Endothelial cell of umbilical vein (primary cell): Measurements from ENCODE around the gene STAT5B. TPM values are rescaled to one million over a fixed set of nuclear protein-coding genes. Genes with fewer than 3 reads are reported as not detected.

Experiments
- BruUV-seq: library from RNA; stranded (reverse); fragments of 400-500 nt; replicated peaks from 2 replicates; lab custom pipeline; 2021; lab: Mats Ljungman, UMichigan
- CTCF ChIA-PET: fragments of 300-600, 350-600 bp; sonication (Branson Sonifier 250); formaldehyde crosslinking; loops from one replicate; lab custom pipeline; 2021; ENCODE audit warnings: antibody characterized with exemption, inconsistent platforms; lab: Charles Lee
- POLR2A ChIA-PET: fragments of 300-600, 350-600 bp; sonication (Branson Sonifier 250); formaldehyde crosslinking; loops from one replicate; lab custom pipeline; 2021; ENCODE audit warnings: antibody characterized with exemption, inconsistent platforms; lab: Charles Lee
- DNase-seq: peaks from one replicate; pipeline ENCODE4 v3.0.0-alpha.2; 2011; ENCODE audit warnings: low read depth, low spot score
- FAIRE-seq: peaks from 2 replicates; lab custom pipeline; 2011; peaks lifted over from hg19 to GRCh38; lab: Jason Lieb, UNC
- H2AFZ ChIP-seq: 2 replicates; pipeline ENCODE4 v1.6.0; 2012; ENCODE audit warnings: low read depth, low read length, control low read depth, inconsistent platforms
- H3K27ac ChIP-seq: 2 replicates; pipeline ENCODE4 v1.5.1; 2011; ENCODE audit warnings: low read depth, mild to moderate bottlenecking, control low read depth, low read length, moderate library complexity; ENCODE audit not compliant: insufficient read depth
- H3K27me3 ChIP-seq, 2 experiments: 2 replicates each; pipeline versions ENCODE4 v1.6.0 to v1.6.1; 2011; ENCODE audit warnings: low read length in 2 of 2, mixed read lengths in 1 of 2; ENCODE audit not compliant: control insufficient read depth in 2 of 2, insufficient read depth in 2 of 2
- H3K36me3 ChIP-seq, 2 experiments: 2 replicates in 1 of 2; 3 replicates in 1 of 2; pipeline ENCODE4 v1.5.1; 2011; ENCODE audit warnings: low read length in 2 of 2, mild to moderate bottlenecking in 1 of 2, moderate library complexity in 1 of 2; ENCODE audit not compliant: control insufficient read depth in 2 of 2, insufficient read depth in 2 of 2; ENCODE audit errors: extremely low read depth in 1 of 2
- H3K4me1 ChIP-seq: 3 replicates; pipeline ENCODE4 v1.5.1; 2011; ENCODE audit warnings: mild to moderate bottlenecking, low read length; ENCODE audit not compliant: control insufficient read depth, insufficient read depth; ENCODE audit errors: extremely low read depth
- H3K4me2 ChIP-seq: 2 replicates; pipeline ENCODE4 v1.6.1; 2011; ENCODE audit warnings: low read length, control low read depth, mixed read lengths; ENCODE audit not compliant: insufficient read depth
- H3K4me3 ChIP-seq, 3 experiments: fragments of 200-600 bp in 1 of 3; sonication (generic), shearing (Covaris generic) in 1 of 3; replicated peaks in 1 of 3; 2 replicates each; pipeline ENCODE4 v1.5.1; 2011 to 2016; ENCODE audit warnings: control low read depth in 3 of 3, low read length in 3 of 3, mild to moderate bottlenecking in 2 of 3, inconsistent platforms in 1 of 3, low read depth in 1 of 3, moderate library complexity in 1 of 3; ENCODE audit not compliant: insufficient read depth in 1 of 3
- H3K79me2 ChIP-seq: 2 replicates; pipeline ENCODE4 v1.6.0; 2012; ENCODE audit warnings: low read length, inconsistent platforms; ENCODE audit not compliant: control insufficient read depth, insufficient read depth
- H3K9ac ChIP-seq: replicated peaks from 2 replicates; pipeline ENCODE3; 2011; ENCODE audit warnings: low read length, control low read depth; ENCODE audit not compliant: insufficient read depth; ENCODE audit errors: extremely low read depth
- H3K9me1 ChIP-seq: replicated peaks from 3 replicates; pipeline ENCODE4 v1.6.0; 2011; ENCODE audit warnings: mild to moderate bottlenecking, low read length; ENCODE audit not compliant: control insufficient read depth, insufficient read depth; ENCODE audit errors: extremely low read depth
- H3K9me3 ChIP-seq: replicated peaks from 2 replicates; pipeline ENCODE4 v1.5.1; 2012; ENCODE audit warnings: low read length, inconsistent platforms; ENCODE audit not compliant: control insufficient read depth, insufficient read depth
- H4K20me1 ChIP-seq: replicated peaks from 2 replicates; pipeline ENCODE3; 2011; ENCODE audit warnings: mild to moderate bottlenecking, low read length; ENCODE audit not compliant: control insufficient read depth, insufficient read depth; ENCODE audit errors: extremely low read depth
- FOS ChIP-seq: IDR thresholded peaks from 2 replicates; pipeline ENCODE4 v1.6.1; 2011; ENCODE audit warnings: mild to moderate bottlenecking, low read length, moderate library complexity, borderline replicate concordance; ENCODE audit not compliant: insufficient read depth
- JUN ChIP-seq: IDR thresholded peaks from 2 replicates; pipeline ENCODE4 v1.6.1; 2011; ENCODE audit warnings: borderline replicate concordance, low read depth; ENCODE audit not compliant: insufficient read length, insufficient read depth
- MYC ChIP-seq: IDR thresholded peaks from one replicate; pipeline ENCODE4 v1.6.1; 2011; ENCODE audit warnings: mild to moderate bottlenecking, low read depth, low read length
- POLR2A ChIP-seq: IDR thresholded peaks from 2 replicates; pipeline ENCODE4 v1.6.1; 2012; ENCODE audit warnings: low read depth, mild to moderate bottlenecking, control low read depth, low read length
- dilution Hi-C: fragments of 300-500 bp; cut with MboI; formaldehyde crosslinking; loops from one replicate; pipeline ENCODE4 v1.15.0; 2019; ENCODE audit warnings: low sequenced_read_pairs; ENCODE audit not compliant: extremely low pct_ligation_motif_present
- intact Hi-C: fragments of 100-400 bp; cut with micrococcal nuclease; formaldehyde crosslinking; loops from one replicate; pipeline ENCODE4 v1.10.0; 2022
- polyA plus RNA-seq, 4 experiments: library from polyadenylated mRNA; depleted of rRNA in 3 of 4; stranded (reverse) in 3 of 4; unstranded in 1 of 4; fragments of >200 nt; gene quantifications; 2 replicates each; pipeline versions ENCODE4 v1.2.1 to v1.2.3, GENCODE V29; 2011 to 2012; ENCODE audit warnings: missing spikeins in 1 of 4
- total RNA-seq: library from RNA; stranded (reverse); gene quantifications from 2 replicates; pipeline ENCODE4 v1.2.3, GENCODE V29; 2021
- TF ChIP-seq, protein P1 (sequence below), 2 donors: IDR thresholded peaks; 1 replicate in 1 of 2; 2 replicates in 1 of 2; pipeline ENCODE4 v1.5.1; 2011; ENCODE audit warnings: low read length in 2 of 2, mild to moderate bottlenecking in 2 of 2, moderate library complexity in 2 of 2, control low read depth in 1 of 2, inconsistent platforms in 1 of 2, low read depth in 1 of 2; ENCODE audit not compliant: insufficient read depth in 1 of 2; ENCODE audit errors: extremely low read depth in 1 of 2

Gene STAT5B
- total and polyA plus RNA-seq, 2 donors (not counting 3 experiments of a cell fraction or from before 2014, with no cell fraction given) = 43.3 to 53.7 TPM

DNA sequence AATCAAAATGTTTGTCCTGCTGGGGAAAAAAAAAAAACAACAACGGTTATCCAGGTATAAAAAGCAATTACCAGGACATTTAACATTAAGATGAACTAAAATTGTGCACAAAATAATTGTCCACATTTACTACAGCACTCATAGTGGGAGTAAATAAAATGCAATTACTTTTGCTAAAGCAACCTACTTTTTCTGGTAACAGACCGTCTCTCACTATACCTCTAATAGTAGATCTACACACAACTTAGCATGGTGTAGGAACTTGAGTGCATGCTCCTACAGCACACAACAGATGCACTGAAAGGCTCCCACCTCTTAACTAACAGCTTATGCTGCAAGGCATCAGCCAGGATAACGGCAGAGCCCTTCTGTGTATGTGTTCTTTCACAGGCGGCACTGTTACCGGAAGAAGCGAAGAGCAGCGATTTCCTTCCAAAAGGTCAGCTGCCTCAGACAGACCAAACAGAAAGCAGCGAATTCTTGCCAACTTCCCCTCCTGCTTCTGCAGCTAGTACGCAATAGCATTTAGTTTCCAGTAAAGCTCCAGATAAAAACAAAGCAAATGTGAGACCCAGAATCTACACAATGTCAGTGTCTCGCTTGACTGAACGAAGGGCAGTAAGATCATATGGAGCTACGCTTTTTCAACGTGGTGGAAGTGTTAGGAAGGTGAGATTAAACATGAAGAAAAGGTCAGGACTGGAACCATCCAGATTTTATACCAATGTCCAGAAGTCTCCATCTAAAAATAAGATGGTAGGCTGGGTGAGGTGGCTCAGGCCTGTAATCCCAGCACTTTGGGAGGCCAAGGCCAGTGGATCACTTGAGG lies 27.6 kb downstream of the STAT5B start:
- Histone ChIP-seq H3K4me3 (peak overlapping the region in 1 of 3 experiments; percentile 19), H4K20me1 (no peaks in the 10 kb centered on the region), H3K27me3 (no peaks in the 10 kb centered on the region), H3K79me2 (peaks cover 38% of the 10 kb centered on the region), H3K9me1 (no peaks in the 10 kb centered on the region), H3K4me1 (peaks cover 40% of the 10 kb centered on the region), H3K36me3 (no peaks in the 10 kb centered on the region), H3K4me2 (peak overlapping the region; percentile 63), H3K9me3 (no peaks in the 10 kb centered on the region), H3K9ac (no peak overlapping the region), H3K27ac (peak overlapping the region; percentile 63), H2AFZ (peak overlapping the region; percentile 30)
- ChIA-PET CTCF (interaction anchor here (0.8 to 7.7 kb wide), 7 partner anchors 11 to 330 kb away, joined by 3 to 107 read pairs (median 3); partner anchors contain the start of gene GHDC), POLR2A (interaction anchor here (0.7 kb wide), 1 partner anchor 27 kb away, joined by 3 read pairs; no protein-coding TSS in a partner anchor)
- DNase-seq (peak; percentile 95), FAIRE-seq (peak; percentile 92)
- dilution Hi-C loops = no loop called here
- TF ChIP-seq JUN = no peak
- no peak for TF ChIP-seq FOS
- peak; percentile 11 for TF ChIP-seq POLR2A
- TF ChIP-seq MYC = no peak
- TF ChIP-seq, protein P1, sequence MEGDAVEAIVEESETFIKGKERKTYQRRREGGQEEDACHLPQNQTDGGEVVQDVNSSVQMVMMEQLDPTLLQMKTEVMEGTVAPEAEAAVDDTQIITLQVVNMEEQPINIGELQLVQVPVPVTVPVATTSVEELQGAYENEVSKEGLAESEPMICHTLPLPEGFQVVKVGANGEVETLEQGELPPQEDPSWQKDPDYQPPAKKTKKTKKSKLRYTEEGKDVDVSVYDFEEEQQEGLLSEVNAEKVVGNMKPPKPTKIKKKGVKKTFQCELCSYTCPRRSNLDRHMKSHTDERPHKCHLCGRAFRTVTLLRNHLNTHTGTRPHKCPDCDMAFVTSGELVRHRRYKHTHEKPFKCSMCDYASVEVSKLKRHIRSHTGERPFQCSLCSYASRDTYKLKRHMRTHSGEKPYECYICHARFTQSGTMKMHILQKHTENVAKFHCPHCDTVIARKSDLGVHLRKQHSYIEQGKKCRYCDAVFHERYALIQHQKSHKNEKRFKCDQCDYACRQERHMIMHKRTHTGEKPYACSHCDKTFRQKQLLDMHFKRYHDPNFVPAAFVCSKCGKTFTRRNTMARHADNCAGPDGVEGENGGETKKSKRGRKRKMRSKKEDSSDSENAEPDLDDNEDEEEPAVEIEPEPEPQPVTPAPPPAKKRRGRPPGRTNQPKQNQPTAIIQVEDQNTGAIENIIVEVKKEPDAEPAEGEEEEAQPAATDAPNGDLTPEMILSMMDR (IDR thresholded peaks at IDR 0.05; ENCODE audit: extremely low read depth in 1 of 2, insufficient read depth in 1 of 2, low read depth in 1 of 2, low read length in 2 of 2) = no peak
- no TSS peak for BruUV-seq
- intact Hi-C loops = no loop called here
